ENCODE measurements around the gene CDH23.

The CDH23 gene

DNA sequence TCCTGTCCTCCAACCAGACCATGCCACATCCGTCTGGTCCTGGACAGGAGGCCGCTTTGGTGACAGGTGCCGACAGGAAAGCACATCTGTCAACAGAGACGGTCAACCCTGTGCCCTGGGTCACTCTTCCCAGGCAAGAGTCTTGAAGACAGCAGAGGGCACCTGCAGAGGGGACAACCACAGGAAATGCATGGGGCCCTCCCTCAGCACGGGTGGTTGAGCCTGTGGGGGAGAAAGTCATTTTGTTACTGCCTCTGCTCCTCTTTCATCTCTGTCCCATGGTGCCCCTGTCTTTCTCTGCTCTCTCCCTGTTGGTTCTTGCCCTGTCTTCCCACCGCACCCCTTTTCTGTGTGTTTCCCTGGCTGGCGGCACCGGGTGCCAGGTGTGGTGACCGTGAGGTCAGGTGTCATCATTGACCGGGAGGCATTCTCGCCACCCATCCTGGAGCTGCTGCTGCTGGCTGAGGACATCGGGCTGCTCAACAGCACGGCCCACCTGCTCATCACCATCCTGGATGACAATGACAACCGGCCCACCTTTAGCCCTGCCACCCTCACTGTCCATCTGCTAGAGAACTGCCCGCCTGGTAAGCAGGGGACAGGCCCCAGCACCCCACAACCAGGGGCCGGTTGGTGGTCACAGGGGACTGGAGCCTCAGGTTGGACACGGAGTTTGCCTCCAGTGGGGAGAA lies 394.2 kb downstream of the CDH23 start:
- no peak overlapping the region for H2BK12ac ChIP-seq (ENCODE audit: low read length)
- H3K79me2 ChIP-seq (ENCODE audit: control insufficient read depth, insufficient read depth, low read length, poor library complexity), result no peaks in the 10 kb centered on the region
- no peak overlapping the region for H4K8ac ChIP-seq (ENCODE audit: low read depth, low read length)
- no peak overlapping the region for H2AK5ac ChIP-seq (ENCODE audit: low read length)
- DNase-seq, result no peak
- H3K4me1 ChIP-seq (ENCODE audit: control insufficient read depth in 1 of 2, insufficient read depth in 2 of 2, low read length in 2 of 2), result no peaks in the 10 kb centered on the region
- no peak overlapping the region for H2BK120ac ChIP-seq (ENCODE audit: insufficient read depth, low read length, poor library complexity)
- H3K9me3 ChIP-seq (ENCODE audit: insufficient read depth, low read depth, low read length), result peaks cover 4% of the 10 kb centered on the region
- H3K27me3 ChIP-seq (ENCODE audit: insufficient read depth, low read length), result no peaks in the 10 kb centered on the region
- no peak overlapping the region for H4K12ac ChIP-seq (ENCODE audit: low read depth, low read length)
- no peak overlapping the region for H3K23ac ChIP-seq (ENCODE audit: low read length)
- H3K4ac ChIP-seq (ENCODE audit: low read depth, low read length), result no peak overlapping the region
- no peak overlapping the region for H3K27ac ChIP-seq (ENCODE audit: low read depth, low read length)
- no peak overlapping the region for H3K14ac ChIP-seq (ENCODE audit: low read length)
- H4K91ac ChIP-seq (ENCODE audit: low read depth, low read length), result no peak overlapping the region
- WGBS (ENCODE audit: extremely low coverage, insufficient coverage, insufficient read length), result no CpG with 5 or more reads among the region's 17 CpGs
- no peak overlapping the region for H2AFZ ChIP-seq (ENCODE audit: insufficient read depth, low read length, poor library complexity)
- no peak overlapping the region for H3K18ac ChIP-seq (ENCODE audit: low read length)
- no peak overlapping the region for H3K9ac ChIP-seq (ENCODE audit: low read length)
- no peak overlapping the region for H3K4me2 ChIP-seq (ENCODE audit: low read length)
- H3K36me3 ChIP-seq (ENCODE audit: control insufficient read depth in 1 of 2, insufficient read depth in 2 of 2, low read length in 2 of 2), result no peaks in the 10 kb centered on the region
- H3K4me3 ChIP-seq (ENCODE audit: low read depth, low read length), result no peak overlapping the region
- no peaks in the 10 kb centered on the region for H3K79me1 ChIP-seq (ENCODE audit: low read length)
- H2BK5ac ChIP-seq (ENCODE audit: low read depth, low read length, poor library complexity), result no peak overlapping the region

DNA sequence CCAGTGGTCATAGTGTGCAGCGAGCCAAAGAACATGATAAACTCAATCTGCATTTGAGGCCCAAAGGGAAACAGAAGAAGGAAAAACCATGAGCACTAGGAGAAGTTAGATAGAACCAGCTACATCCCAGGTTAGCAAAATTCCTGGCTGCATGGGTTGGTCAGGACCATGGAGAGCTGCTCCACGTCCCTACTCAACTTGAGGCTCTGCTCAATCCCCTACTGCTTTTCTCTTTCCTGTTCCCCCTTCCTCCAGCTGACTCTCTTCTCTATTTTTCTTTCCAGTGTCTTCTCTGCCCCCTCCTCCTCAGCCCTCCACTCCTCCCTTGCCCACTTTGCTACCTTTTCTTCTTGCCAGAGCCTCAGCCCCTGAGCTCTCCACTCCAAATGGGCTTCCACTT lies 398.5 kb downstream of the CDH23 start:
- H3K4me1 ChIP-seq (ENCODE audit: control insufficient read depth in 1 of 2, insufficient read depth in 2 of 2, low read length in 2 of 2), result no peaks in the 10 kb centered on the region
- H3K9me3 ChIP-seq (ENCODE audit: insufficient read depth, low read depth, low read length), result peaks cover 2% of the 10 kb centered on the region
- H3K36me3 ChIP-seq (ENCODE audit: control insufficient read depth in 1 of 2, insufficient read depth in 2 of 2, low read length in 2 of 2), result no peaks in the 10 kb centered on the region
- H2AK5ac ChIP-seq (ENCODE audit: low read length), result no peak overlapping the region
- no peak overlapping the region for H3K27ac ChIP-seq (ENCODE audit: low read depth, low read length)
- no peaks in the 10 kb centered on the region for H3K27me3 ChIP-seq (ENCODE audit: insufficient read depth, low read length)
- H3K18ac ChIP-seq (ENCODE audit: low read length), result no peak overlapping the region
- WGBS (ENCODE audit: extremely low coverage, insufficient coverage, insufficient read length), result no CpG with 5 or more reads among the region's 2 CpGs
- H2AFZ ChIP-seq (ENCODE audit: insufficient read depth, low read length, poor library complexity), result no peak overlapping the region
- no peak overlapping the region for H3K4me3 ChIP-seq (ENCODE audit: low read depth, low read length)
- no peak overlapping the region for H3K23ac ChIP-seq (ENCODE audit: low read length)
- no peaks in the 10 kb centered on the region for H3K79me1 ChIP-seq (ENCODE audit: low read length)
- H3K79me2 ChIP-seq (ENCODE audit: control insufficient read depth, insufficient read depth, low read length, poor library complexity), result no peaks in the 10 kb centered on the region
- no peak overlapping the region for H2BK5ac ChIP-seq (ENCODE audit: low read depth, low read length, poor library complexity)
- H4K8ac ChIP-seq (ENCODE audit: low read depth, low read length), result no peak overlapping the region
- no peak overlapping the region for H2BK12ac ChIP-seq (ENCODE audit: low read length)
- H3K4me2 ChIP-seq (ENCODE audit: low read length), result no peak overlapping the region
- no peak overlapping the region for H3K9ac ChIP-seq (ENCODE audit: low read length)
- H4K91ac ChIP-seq (ENCODE audit: low read depth, low read length), result no peak overlapping the region
- no peak overlapping the region for H2BK120ac ChIP-seq (ENCODE audit: insufficient read depth, low read length, poor library complexity)
- peak in 1 of 2 donors; percentile 51 for DNase-seq
- no peak overlapping the region for H4K12ac ChIP-seq (ENCODE audit: low read depth, low read length)
- no peak overlapping the region for H3K4ac ChIP-seq (ENCODE audit: low read depth, low read length)
- H3K14ac ChIP-seq (ENCODE audit: low read length), result no peak overlapping the region

DNA sequence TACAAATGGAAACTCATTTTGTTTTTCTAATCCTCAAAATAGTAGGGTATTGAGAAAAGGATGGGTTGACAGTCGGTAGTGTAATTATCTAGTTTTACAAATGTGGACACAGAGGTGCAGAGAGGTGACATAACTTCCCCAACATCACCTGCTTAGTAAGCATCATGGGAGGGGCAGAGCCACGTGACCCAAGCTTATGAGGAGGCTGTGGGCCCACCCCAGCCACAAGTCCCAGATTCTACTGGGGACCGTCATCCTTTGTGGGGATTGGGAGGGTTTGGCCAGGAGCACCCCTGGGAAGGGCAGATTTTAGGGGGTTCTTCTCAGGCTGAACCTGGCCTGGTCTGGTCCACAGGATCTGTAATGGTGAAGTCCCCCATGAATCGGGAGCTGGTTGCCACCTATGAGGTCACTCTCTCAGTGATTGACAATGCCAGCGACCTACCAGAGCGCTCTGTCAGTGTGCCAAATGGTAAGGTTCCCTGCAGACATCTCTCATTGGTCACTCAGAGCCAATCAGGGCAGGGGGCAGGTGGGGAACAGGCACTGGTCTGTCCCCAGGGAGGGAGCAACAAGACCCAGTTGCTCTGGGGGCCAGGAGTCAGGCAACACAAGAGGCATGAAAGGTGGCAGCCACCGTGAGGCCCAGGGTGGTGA lies 400.2 kb downstream of the CDH23 start:
- H3K9me3 ChIP-seq (ENCODE audit: insufficient read depth, low read depth, low read length), result no peaks in the 10 kb centered on the region
- no peak overlapping the region for H2AFZ ChIP-seq (ENCODE audit: insufficient read depth, low read length, poor library complexity)
- no peaks in the 10 kb centered on the region for H3K79me1 ChIP-seq (ENCODE audit: low read length)
- H2BK5ac ChIP-seq (ENCODE audit: low read depth, low read length, poor library complexity), result no peak overlapping the region
- H3K36me3 ChIP-seq (ENCODE audit: control insufficient read depth in 1 of 2, insufficient read depth in 2 of 2, low read length in 2 of 2), result no peaks in the 10 kb centered on the region
- no peak overlapping the region for H3K4ac ChIP-seq (ENCODE audit: low read depth, low read length)
- H3K9ac ChIP-seq (ENCODE audit: low read length), result no peak overlapping the region
- H4K12ac ChIP-seq (ENCODE audit: low read depth, low read length), result no peak overlapping the region
- no peak overlapping the region for H2AK5ac ChIP-seq (ENCODE audit: low read length)
- no peak overlapping the region for H3K14ac ChIP-seq (ENCODE audit: low read length)
- no CpG with 5 or more reads among the region's 7 CpGs for WGBS (ENCODE audit: extremely low coverage, insufficient coverage, insufficient read length)
- no peaks in the 10 kb centered on the region for H3K4me1 ChIP-seq (ENCODE audit: control insufficient read depth in 1 of 2, insufficient read depth in 2 of 2, low read length in 2 of 2)
- no peaks in the 10 kb centered on the region for H3K79me2 ChIP-seq (ENCODE audit: control insufficient read depth, insufficient read depth, low read length, poor library complexity)
- no peak overlapping the region for H2BK12ac ChIP-seq (ENCODE audit: low read length)
- H3K4me2 ChIP-seq (ENCODE audit: low read length), result no peak overlapping the region
- H2BK120ac ChIP-seq (ENCODE audit: insufficient read depth, low read length, poor library complexity), result no peak overlapping the region
- no peak overlapping the region for H4K8ac ChIP-seq (ENCODE audit: low read depth, low read length)
- no peak overlapping the region for H4K91ac ChIP-seq (ENCODE audit: low read depth, low read length)
- no peaks in the 10 kb centered on the region for H3K27me3 ChIP-seq (ENCODE audit: insufficient read depth, low read length)
- H3K18ac ChIP-seq (ENCODE audit: low read length), result no peak overlapping the region
- no peak for DNase-seq
- H3K4me3 ChIP-seq (ENCODE audit: low read depth, low read length), result no peak overlapping the region
- H3K23ac ChIP-seq (ENCODE audit: low read length), result no peak overlapping the region
- H3K27ac ChIP-seq (ENCODE audit: low read depth, low read length), result no peak overlapping the region

DNA sequence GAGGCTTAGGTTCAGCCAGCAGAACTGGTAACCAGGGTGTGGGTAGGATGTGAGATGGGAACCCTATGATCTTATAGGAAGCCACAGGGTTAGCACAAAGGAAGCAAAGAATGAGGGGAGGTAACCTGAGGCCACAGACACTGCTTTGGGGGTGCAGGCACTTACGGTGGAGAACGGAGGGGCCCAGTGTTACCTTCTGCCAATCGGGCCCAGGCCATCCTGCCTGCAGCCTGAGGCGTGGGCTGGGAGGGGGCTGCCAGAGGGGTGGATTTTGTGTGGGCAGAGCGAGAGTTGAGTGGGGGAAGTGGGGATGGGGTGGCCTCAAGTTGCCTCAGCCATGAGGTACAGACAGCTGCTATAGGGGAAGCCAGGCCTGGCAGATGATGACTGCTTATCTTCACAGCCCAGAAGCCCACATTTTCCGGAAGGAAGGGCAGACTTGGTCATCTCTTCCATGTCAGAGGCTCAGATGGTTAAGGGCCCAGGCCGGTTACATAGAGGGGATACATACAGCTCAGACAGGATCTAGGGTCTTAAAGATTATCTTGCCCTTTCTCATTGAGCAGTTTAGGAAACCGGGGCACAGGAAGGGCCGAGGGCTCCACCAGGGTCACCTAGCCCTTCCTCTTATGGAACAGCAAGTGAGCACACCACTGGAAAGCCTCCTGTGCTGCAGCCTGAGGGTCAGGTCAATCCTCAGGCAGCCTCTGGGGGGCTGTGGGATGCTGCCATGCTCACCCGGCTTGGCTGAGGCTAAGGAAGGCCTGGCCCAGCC lies 401.0 kb downstream of the CDH23 start:
- no peak overlapping the region for H2BK120ac ChIP-seq (ENCODE audit: insufficient read depth, low read length, poor library complexity)
- H3K18ac ChIP-seq (ENCODE audit: low read length), result no peak overlapping the region
- H2AK5ac ChIP-seq (ENCODE audit: low read length), result no peak overlapping the region
- no peaks in the 10 kb centered on the region for H3K79me1 ChIP-seq (ENCODE audit: low read length)
- H2BK5ac ChIP-seq (ENCODE audit: low read depth, low read length, poor library complexity), result no peak overlapping the region
- H4K8ac ChIP-seq (ENCODE audit: low read depth, low read length), result no peak overlapping the region
- no peak overlapping the region for H2AFZ ChIP-seq (ENCODE audit: insufficient read depth, low read length, poor library complexity)
- H3K9ac ChIP-seq (ENCODE audit: low read length), result no peak overlapping the region
- H3K14ac ChIP-seq (ENCODE audit: low read length), result no peak overlapping the region
- H4K12ac ChIP-seq (ENCODE audit: low read depth, low read length), result no peak overlapping the region
- H2BK12ac ChIP-seq (ENCODE audit: low read length), result no peak overlapping the region
- WGBS (ENCODE audit: extremely low coverage, insufficient coverage, insufficient read length), result no CpG with 5 or more reads among the region's 10 CpGs
- no peak overlapping the region for H3K23ac ChIP-seq (ENCODE audit: low read length)
- H3K4me2 ChIP-seq (ENCODE audit: low read length), result no peak overlapping the region
- no peaks in the 10 kb centered on the region for H3K9me3 ChIP-seq (ENCODE audit: insufficient read depth, low read depth, low read length)
- no peak overlapping the region for H3K4ac ChIP-seq (ENCODE audit: low read depth, low read length)
- no peak overlapping the region for H3K4me3 ChIP-seq (ENCODE audit: low read depth, low read length)
- DNase-seq, result no peak
- H3K4me1 ChIP-seq (ENCODE audit: control insufficient read depth in 1 of 2, insufficient read depth in 2 of 2, low read length in 2 of 2), result no peaks in the 10 kb centered on the region
- no peaks in the 10 kb centered on the region for H3K36me3 ChIP-seq (ENCODE audit: control insufficient read depth in 1 of 2, insufficient read depth in 2 of 2, low read length in 2 of 2)
- H3K27me3 ChIP-seq (ENCODE audit: insufficient read depth, low read length), result no peaks in the 10 kb centered on the region
- no peaks in the 10 kb centered on the region for H3K79me2 ChIP-seq (ENCODE audit: control insufficient read depth, insufficient read depth, low read length, poor library complexity)
- H4K91ac ChIP-seq (ENCODE audit: low read depth, low read length), result no peak overlapping the region
- H3K27ac ChIP-seq (ENCODE audit: low read depth, low read length), result no peak overlapping the region
